ENCODE results near the gene SH3RF3.

The SH3RF3 gene

GRCh38 chr2:109382951-109383350 is 253.9 kb downstream of the SH3RF3 start:
- no peak for TF ChIP-seq OSR1 (CRISPR knock-in tag; IDR thresholded peaks at IDR 0.05)
- no peak for TF ChIP-seq POU6F1 (CRISPR knock-in tag; IDR thresholded peaks at IDR 0.05; ENCODE audit: borderline replicate concordance, low read depth)
- TF ChIP-seq ZFP30 (CRISPR knock-in tag; IDR thresholded peaks at IDR 0.05) = no peak
- TF ChIP-seq ESRRG (CRISPR knock-in tag; IDR thresholded peaks at IDR 0.05) = no peak
- TF ChIP-seq, protein P1, sequence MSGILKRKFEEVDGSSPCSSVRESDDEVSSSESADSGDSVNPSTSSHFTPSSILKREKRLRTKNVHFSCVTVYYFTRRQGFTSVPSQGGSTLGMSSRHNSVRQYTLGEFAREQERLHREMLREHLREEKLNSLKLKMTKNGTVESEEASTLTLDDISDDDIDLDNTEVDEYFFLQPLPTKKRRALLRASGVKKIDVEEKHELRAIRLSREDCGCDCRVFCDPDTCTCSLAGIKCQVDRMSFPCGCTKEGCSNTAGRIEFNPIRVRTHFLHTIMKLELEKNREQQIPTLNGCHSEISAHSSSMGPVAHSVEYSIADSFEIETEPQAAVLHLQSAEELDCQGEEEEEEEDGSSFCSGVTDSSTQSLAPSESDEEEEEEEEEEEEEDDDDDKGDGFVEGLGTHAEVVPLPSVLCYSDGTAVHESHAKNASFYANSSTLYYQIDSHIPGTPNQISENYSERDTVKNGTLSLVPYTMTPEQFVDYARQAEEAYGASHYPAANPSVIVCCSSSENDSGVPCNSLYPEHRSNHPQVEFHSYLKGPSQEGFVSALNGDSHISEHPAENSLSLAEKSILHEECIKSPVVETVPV (CRISPR knock-in tag; IDR thresholded peaks at IDR 0.05) = no peak
- TF ChIP-seq ZC3H10 (CRISPR knock-in tag; IDR thresholded peaks at IDR 0.05) = no peak
- TF ChIP-seq RARB (CRISPR knock-in tag; IDR thresholded peaks at IDR 0.05) = no peak
- TF ChIP-seq ISL1 (CRISPR knock-in tag; IDR thresholded peaks at IDR 0.05) = no peak
- TF ChIP-seq TCF4 (CRISPR knock-in tag; IDR thresholded peaks at IDR 0.05; ENCODE audit: borderline replicate concordance) = no peak
- no peak for TF ChIP-seq SNAI2 (CRISPR knock-in tag; IDR thresholded peaks at IDR 0.05)
- TF ChIP-seq ZNF8 (CRISPR knock-in tag; IDR thresholded peaks at IDR 0.05) = no peak
- no peak for TF ChIP-seq CREB5 (CRISPR knock-in tag; IDR thresholded peaks at IDR 0.05; ENCODE audit: low read depth)
- TF ChIP-seq ZFP3 (CRISPR knock-in tag; IDR thresholded peaks at IDR 0.05) = no peak
- no peak for TF ChIP-seq TOX (CRISPR knock-in tag; IDR thresholded peaks at IDR 0.05; ENCODE audit: borderline replicate concordance)
- TF ChIP-seq ZNF565 (CRISPR knock-in tag; conservative IDR thresholded peaks at IDR 0.05; ENCODE audit: low read depth) = no peak
- TF ChIP-seq BACH2 (CRISPR knock-in tag; IDR thresholded peaks at IDR 0.05; ENCODE audit: borderline replicate concordance) = no peak
- peak; percentile 77 for ATAC-seq

GRCh38 chr2:109383505-109384307 is 254.7 kb downstream of the SH3RF3 start:
- ATAC-seq = no peak
- TF ChIP-seq POU6F1 (CRISPR knock-in tag; IDR thresholded peaks at IDR 0.05; ENCODE audit: borderline replicate concordance, low read depth) = no peak
- no peak for TF ChIP-seq CSDC2 (CRISPR knock-in tag; IDR thresholded peaks at IDR 0.05)
- TF ChIP-seq ZNF8 (CRISPR knock-in tag; IDR thresholded peaks at IDR 0.05) = no peak
- no peak for TF ChIP-seq OSR1 (CRISPR knock-in tag; IDR thresholded peaks at IDR 0.05)
- no peak for TF ChIP-seq PATZ1 (CRISPR knock-in tag; IDR thresholded peaks at IDR 0.05; ENCODE audit: borderline replicate concordance)
- TF ChIP-seq ISL1 (CRISPR knock-in tag; IDR thresholded peaks at IDR 0.05) = no peak
- TF ChIP-seq, protein P2, sequence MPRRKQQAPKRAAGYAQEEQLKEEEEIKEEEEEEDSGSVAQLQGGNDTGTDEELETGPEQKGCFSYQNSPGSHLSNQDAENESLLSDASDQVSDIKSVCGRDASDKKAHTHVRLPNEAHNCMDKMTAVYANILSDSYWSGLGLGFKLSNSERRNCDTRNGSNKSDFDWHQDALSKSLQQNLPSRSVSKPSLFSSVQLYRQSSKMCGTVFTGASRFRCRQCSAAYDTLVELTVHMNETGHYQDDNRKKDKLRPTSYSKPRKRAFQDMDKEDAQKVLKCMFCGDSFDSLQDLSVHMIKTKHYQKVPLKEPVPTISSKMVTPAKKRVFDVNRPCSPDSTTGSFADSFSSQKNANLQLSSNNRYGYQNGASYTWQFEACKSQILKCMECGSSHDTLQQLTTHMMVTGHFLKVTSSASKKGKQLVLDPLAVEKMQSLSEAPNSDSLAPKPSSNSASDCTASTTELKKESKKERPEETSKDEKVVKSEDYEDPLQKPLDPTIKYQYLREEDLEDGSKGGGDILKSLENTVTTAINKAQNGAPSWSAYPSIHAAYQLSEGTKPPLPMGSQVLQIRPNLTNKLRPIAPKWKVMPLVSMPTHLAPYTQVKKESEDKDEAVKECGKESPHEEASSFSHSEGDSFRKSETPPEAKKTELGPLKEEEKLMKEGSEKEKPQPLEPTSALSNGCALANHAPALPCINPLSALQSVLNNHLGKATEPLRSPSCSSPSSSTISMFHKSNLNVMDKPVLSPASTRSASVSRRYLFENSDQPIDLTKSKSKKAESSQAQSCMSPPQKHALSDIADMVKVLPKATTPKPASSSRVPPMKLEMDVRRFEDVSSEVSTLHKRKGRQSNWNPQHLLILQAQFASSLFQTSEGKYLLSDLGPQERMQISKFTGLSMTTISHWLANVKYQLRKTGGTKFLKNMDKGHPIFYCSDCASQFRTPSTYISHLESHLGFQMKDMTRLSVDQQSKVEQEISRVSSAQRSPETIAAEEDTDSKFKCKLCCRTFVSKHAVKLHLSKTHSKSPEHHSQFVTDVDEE (CRISPR knock-in tag; IDR thresholded peaks at IDR 0.05) = no peak

Data from SK-N-SH treated with all-trans-retinoic acid at 6 μM for 48 hours (cell line).